Colonic mucosa (tissue), 4 donors: ENCODE data around the gene TRIB2. TPM values are rescaled to one million over a fixed set of nuclear protein-coding genes. Genes with fewer than 3 reads are reported as not detected.

Experiments
- DNase-seq: peaks from one replicate; pipeline ENCODE4 v3.0.0-alpha.2; 2020
- H3K27ac ChIP-seq: fragments of 200-600 bp; one replicate; pipeline ENCODE4 v1.8.0; 2021
- H3K27me3 ChIP-seq: fragments of 200-600 bp; one replicate; pipeline ENCODE4 v1.8.0; 2021
- H3K36me3 ChIP-seq: fragments of 200-600 bp; one replicate; pipeline ENCODE4 v1.8.0; 2021
- H3K4me1 ChIP-seq: fragments of 200-600 bp; one replicate; pipeline ENCODE4 v1.8.0; 2021; ENCODE audit warnings: mild to moderate bottlenecking
- H3K4me3 ChIP-seq: fragments of 200-600 bp; one replicate; pipeline ENCODE4 v1.8.0; 2021
- H3K9ac ChIP-seq, 2 donors: one replicate each; pipeline ENCODE4 v1.7.0; 2013; ENCODE audit warnings: control low read depth in 2 of 2, low read depth in 2 of 2, low read length in 2 of 2
- H3K9me3 ChIP-seq: fragments of 200-600 bp; one replicate; pipeline ENCODE4 v1.8.0; 2021
- intact Hi-C: fragments of 100-400 bp; cut with DNase I; formaldehyde crosslinking; loops from one replicate; pipeline ENCODE4 v1.14.1; 2022
- total RNA-seq, 2 donors: library from RNA; stranded (reverse); fragmentation: NEBNext Ultra II Directional in 1 of 2; extraction: Animal tissue kit (Norgen Biotek cat#: 25700) in 1 of 2; gene quantifications; one replicate each; pipeline ENCODE4 v1.2.1, GENCODE V29; 2021
- TF ChIP-seq, protein P1 (sequence below): fragments of 200-600 bp; IDR thresholded peaks from one replicate; pipeline ENCODE4 v1.8.0; 2022; ENCODE audit warnings: antibody characterized with exemption, mild to moderate bottlenecking
- donor health status: healthy.
- donor health status: DM: no; HTN: no; CAD: no.
- donor health status: DM: no; HTN: no; CAD: no.

TRIB2 gene
- total RNA-seq, 2 donors from 2014 or later: 3.7 to 10.5 TPM

- Histone ChIP-seq H3K4me3 (no peak overlapping the region), H3K27ac (no peak overlapping the region), H3K27me3 (no peaks in the 10 kb centered on the region), H3K9ac (no peak overlapping the region), H3K4me1 (no peaks in the 10 kb centered on the region), H3K36me3 (no peaks in the 10 kb centered on the region), H3K9me3 (no peaks in the 10 kb centered on the region)
- DNase-seq: no peak
- TF ChIP-seq, protein P1, sequence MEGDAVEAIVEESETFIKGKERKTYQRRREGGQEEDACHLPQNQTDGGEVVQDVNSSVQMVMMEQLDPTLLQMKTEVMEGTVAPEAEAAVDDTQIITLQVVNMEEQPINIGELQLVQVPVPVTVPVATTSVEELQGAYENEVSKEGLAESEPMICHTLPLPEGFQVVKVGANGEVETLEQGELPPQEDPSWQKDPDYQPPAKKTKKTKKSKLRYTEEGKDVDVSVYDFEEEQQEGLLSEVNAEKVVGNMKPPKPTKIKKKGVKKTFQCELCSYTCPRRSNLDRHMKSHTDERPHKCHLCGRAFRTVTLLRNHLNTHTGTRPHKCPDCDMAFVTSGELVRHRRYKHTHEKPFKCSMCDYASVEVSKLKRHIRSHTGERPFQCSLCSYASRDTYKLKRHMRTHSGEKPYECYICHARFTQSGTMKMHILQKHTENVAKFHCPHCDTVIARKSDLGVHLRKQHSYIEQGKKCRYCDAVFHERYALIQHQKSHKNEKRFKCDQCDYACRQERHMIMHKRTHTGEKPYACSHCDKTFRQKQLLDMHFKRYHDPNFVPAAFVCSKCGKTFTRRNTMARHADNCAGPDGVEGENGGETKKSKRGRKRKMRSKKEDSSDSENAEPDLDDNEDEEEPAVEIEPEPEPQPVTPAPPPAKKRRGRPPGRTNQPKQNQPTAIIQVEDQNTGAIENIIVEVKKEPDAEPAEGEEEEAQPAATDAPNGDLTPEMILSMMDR: no peak
- intact Hi-C loops: no loop called here
Observed at GRCh38 chr2:12688091-12688490, 28.6 kb upstream of the TRIB2 start.

- H3K36me3 ChIP-seq: no peaks in the 10 kb centered on the region
- no peak overlapping the region for H3K27ac ChIP-seq
Observed at GRCh38 chr2:12688893-12689292, 27.8 kb upstream of the TRIB2 start.

GRCh38 chr2:12693509-12693908 is 23.2 kb upstream of the TRIB2 start:
- DNase-seq: no peak
- TF ChIP-seq, protein P1: no peak
- Histone ChIP-seq H3K4me3 (no peak overlapping the region), H3K9me3 (no peaks in the 10 kb centered on the region), H3K27ac (no peak overlapping the region), H3K9ac (no peak overlapping the region), H3K4me1 (no peaks in the 10 kb centered on the region), H3K27me3 (no peaks in the 10 kb centered on the region), H3K36me3 (no peaks in the 10 kb centered on the region)
- intact Hi-C loops: no loop called here

More at GRCh38 chr2:12688893-12689292, 27.8 kb upstream of the TRIB2 start:
- H3K9me3 ChIP-seq: no peaks in the 10 kb centered on the region
- H3K4me1 ChIP-seq: no peaks in the 10 kb centered on the region
- H3K27me3 ChIP-seq: no peaks in the 10 kb centered on the region
- no peak for DNase-seq
- H3K9ac ChIP-seq: no peak overlapping the region
- intact Hi-C loops: no loop called here
- TF ChIP-seq, protein P1: no peak
- no peak overlapping the region for H3K4me3 ChIP-seq

DNA sequence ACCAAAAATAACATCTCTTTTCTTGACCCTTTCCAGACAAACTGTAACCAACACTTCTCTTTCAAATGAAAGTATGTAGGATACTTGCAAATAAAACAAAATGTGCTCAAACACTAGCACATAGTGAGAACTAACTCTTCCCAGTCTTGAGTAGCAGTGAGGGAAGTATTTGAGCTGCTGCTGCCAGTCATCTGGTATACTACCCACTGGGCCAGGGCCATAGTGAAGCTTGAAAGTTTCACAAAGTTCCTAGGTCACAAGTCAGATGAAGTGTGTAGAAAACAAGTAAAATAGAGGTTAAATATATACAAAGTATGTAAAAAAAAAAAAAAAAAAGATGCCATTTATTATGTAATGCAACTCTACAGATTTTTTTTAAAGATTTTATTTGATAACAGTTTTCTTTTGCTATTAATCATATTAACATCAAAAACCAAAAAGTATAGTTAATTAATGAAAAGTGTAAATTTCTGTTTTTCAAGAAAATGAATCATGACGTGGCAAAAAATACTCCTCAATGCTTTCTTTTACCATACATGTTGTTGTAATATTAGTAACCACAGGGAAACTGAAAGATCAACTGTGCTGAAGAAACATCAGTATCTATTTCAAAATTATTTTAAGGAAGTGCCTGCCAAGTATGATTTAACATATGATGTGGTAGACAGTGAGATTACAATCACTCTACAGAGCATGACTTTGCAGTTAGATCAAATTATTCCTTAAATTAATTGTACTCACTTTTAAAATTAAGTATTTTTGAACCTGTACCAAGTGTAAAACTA is 21.6 kb upstream of the TRIB2 start:
- intact Hi-C loops: no loop called here
- no peaks in the 10 kb centered on the region for H3K9me3 ChIP-seq
- H3K36me3 ChIP-seq: no peaks in the 10 kb centered on the region

DNA sequence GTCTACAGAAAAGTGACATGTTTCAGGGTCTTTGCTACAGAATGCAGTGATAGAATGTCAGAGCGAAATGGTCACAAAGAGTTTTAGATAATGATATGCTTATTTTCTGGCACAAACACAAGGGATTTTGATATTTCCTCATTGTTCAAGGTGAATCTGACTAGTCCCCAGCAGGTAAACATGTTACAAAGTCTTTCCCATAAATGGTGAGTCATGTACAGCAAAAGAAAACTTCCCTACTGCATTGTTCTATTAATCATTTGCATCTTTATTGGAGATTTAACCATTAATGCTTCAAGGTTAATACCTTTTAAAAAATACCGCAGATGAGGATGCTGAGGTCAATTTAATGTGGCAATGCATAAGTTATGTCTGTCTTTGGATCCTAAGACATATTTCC is 19.1 kb upstream of the TRIB2 start:
- H3K9me3 ChIP-seq: no peaks in the 10 kb centered on the region
- no peak for DNase-seq
- H3K9ac ChIP-seq: no peak overlapping the region
- TF ChIP-seq, protein P1: no peak
- no peak overlapping the region for H3K4me3 ChIP-seq
- no peaks in the 10 kb centered on the region for H3K27me3 ChIP-seq
- no peak overlapping the region for H3K27ac ChIP-seq
- intact Hi-C loops: no loop called here
- no peaks in the 10 kb centered on the region for H3K4me1 ChIP-seq
- H3K36me3 ChIP-seq: no peaks in the 10 kb centered on the region

More for the DNA sequence above, 21.6 kb upstream of the TRIB2 start:
- no peaks in the 10 kb centered on the region for H3K4me1 ChIP-seq
- H3K4me3 ChIP-seq: no peak overlapping the region
- H3K27ac ChIP-seq: no peak overlapping the region
- TF ChIP-seq, protein P1: no peak
- H3K27me3 ChIP-seq: no peaks in the 10 kb centered on the region
- no peak overlapping the region for H3K9ac ChIP-seq
- DNase-seq: no peak
